Ramos (cell line): ENCODE results near the gene LRRC70.

Source experiments
- in situ Hi-C: fragments of 300-500 bp; cut with MboI; formaldehyde crosslinking; loops from one replicate; pipeline ENCODE4 v1.14.3; 2022; ENCODE audit warnings: low sequenced_read_pairs; ENCODE audit not compliant: unreplicated experiment

LRRC70 gene

DNA sequence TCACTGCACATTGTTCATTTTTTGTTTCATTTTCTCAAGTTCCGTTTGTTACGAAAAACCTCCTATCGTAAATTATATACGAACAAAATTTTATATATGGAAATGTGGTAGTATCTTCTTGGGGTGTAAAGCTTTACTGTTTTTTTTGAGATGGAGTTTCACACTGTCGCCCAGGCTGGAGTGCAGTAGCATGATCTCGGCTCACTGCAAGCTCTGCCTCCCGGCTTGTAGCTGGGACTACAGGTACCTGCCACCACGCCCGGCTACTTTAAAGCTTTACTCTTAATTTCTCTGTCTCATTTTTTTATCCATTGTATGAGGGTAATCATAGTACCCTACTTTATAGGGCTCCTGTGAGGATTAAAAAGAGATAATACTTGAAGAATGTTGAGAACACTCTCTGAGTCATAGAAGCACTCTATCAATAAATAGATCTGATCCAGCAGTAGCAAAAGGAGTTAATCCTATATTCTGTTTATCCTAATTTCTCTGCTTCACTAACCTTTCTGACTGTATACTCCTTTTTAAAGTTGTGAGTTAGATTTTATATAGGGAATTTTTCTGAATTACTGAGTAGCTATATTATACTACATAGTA lies 5.6 kb upstream of the LRRC70 start:
- in situ Hi-C loops = no loop called here

DNA sequence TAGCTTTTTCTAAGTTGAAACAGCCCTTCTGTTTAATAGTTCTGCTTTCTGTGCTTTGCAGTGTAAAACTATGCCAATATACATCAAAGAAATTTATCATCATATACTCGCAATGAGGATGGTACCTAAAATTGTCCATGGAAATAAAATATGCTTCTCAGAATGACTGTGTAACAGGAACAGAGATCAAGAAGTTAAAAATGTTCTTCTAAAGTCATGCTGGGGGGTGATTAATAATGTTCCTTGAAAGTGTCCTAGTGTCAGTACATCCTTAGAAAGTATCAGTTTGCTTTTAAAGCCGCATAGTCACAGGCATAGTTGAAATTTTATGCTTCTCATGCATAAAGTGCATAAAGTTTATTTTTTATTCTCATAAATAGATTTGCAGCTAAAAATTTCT lies 4.0 kb upstream of the LRRC70 start:
- in situ Hi-C loops = no loop called here

DNA sequence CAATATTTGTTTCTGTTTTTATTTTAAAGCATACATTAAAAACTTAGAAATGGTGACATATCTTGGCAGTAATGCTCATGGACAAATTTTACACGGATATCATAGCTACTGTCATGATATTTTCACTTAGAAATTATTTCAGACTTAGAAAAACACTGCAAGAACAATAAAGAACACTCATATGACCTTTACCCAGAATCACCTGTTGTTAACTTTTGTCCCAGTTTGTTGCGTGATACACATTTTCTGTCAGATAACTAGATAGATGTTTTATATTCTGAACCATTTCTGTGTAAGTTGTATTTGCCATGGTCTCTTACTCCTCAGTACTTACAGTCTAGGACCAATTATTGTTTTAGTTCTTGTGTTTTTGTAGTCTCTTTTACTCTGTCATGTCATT lies 3.6 kb upstream of the LRRC70 start:
- in situ Hi-C loops = no loop called here

DNA sequence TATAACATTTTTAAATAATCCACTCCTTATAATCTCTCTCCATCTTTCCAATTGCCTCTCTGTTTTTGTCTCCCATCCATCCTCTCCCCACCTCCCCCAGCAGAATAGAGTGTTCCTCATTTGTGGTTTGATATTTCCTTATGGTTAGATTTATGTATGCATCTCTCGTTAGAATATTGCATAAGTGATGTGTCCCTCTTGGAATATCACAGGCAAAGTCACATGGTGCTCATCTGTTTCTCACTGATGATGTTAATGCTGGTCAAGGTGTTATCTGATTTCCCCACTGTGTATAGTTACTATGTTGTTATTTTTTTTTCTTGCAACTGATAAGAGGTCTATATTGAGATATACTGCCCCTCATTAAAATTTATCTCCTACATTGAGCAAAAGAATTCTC lies 3.1 kb upstream of the LRRC70 start:
- in situ Hi-C loops = no loop called here

DNA sequence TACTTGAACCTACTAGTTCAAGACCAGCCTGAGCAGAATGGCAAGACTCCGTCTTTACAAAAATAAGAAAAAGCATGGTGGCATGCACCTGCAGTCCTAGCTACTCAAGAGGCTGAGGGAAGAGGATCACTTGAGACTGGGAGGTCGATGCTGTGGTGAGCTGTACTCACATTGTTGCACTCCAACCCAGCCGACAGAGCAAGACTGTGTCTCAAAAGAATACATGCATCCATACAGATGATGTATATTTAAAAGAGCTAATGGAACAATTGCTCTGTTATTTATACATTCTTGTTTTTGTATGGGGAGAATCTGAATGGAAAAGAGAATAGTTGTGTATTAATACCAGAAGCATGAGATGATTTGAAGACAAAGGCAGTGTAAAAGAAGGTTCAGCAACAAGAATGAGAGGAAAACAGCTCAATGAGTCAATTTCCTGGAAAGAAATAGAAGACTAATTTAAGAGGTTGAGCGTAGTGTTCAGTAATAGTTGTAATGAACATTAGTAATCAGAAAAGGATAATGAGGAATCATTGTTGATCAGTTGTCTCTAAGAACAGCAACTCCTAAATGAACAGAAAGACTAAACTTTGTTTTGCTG lies 1.9 kb upstream of the LRRC70 start:
- in situ Hi-C loops = no loop called here

DNA sequence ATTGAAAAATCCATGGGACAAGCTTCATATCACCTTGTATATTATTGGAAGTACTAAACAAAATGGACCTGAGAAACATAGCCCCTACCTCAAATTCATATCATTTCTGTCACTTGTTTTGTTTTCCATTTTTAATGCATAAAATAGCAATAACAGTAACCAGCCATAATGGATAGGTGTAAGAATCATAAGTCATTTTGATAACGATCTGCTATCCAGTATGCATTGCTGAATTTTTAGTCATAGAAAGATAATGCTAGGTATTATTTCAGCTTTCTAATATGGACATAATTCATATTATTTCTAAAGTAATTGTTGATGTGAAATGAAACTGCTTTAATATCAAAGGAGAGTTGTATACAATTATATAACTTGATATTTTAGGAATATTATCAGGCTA lies 1.1 kb upstream of the LRRC70 start:
- in situ Hi-C loops = no loop called here

DNA sequence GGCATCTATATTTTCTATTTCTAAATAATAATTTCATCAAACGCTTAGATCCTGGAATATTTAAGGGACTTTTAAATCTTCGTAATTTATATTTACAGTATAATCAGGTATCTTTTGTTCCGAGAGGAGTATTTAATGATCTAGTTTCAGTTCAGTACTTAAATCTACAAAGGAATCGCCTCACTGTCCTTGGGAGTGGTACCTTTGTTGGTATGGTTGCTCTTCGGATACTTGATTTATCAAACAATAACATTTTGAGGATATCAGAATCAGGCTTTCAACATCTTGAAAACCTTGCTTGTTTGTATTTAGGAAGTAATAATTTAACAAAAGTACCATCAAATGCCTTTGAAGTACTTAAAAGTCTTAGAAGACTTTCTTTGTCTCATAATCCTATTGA lies 1.1 kb downstream of the LRRC70 start:
- in situ Hi-C loops = no loop called here

DNA sequence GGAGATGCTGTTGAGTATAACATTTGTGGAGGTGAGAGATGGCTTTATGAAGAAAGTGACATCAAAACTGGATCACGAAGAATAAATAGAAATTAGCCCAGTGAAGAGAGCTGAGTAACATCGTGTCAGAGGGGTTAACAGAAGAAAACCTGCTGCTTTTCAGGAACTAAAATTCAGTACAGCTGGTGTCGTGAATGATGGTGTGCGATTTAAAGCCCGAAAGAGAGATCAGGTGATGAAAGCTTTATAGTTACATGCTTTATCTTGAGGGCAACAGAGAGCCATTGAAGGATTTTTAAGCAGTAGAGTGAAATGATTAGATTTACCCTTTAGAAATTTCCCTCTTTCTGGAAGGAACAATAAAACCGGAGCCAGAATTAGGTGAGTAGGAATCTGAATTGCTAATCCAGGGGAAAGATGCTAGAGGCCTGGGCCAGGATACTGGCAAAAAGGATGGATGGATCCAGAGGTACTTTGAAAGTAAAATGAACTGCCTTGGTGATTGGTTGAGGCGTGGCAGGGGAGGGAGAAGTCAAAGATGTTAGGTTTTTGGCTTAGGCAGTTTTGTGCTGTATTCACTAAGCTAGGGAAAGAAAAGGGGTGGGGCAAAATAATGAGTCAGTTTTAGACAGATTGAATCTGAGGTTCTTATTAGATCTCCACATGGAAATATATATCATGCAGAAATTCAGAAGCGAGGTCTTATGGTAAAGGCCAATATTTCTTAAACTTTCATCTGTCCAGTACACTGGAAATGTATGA lies 3.4 kb downstream of the LRRC70 start:
- in situ Hi-C loops = no loop called here

DNA sequence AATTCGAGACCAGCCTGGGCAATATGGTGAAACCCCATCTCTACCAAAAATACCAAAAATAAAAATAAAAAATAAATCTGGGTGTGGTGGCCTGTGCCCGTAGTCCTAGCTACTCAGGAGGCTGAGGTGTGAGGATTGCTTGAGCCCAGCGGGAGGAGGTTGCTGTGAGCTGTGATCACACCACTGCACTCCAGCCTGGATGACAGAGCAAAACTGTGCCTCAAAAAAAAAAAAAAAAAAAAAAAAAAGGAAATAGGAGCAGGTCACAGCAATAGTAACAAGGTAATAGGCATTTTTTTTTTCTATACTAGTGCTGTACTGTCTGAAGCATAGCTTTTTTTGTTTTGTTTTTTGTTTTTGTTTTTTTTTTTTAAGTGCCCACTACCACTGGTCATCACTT lies 5.8 kb downstream of the LRRC70 start:
- in situ Hi-C loops = no loop called here

DNA sequence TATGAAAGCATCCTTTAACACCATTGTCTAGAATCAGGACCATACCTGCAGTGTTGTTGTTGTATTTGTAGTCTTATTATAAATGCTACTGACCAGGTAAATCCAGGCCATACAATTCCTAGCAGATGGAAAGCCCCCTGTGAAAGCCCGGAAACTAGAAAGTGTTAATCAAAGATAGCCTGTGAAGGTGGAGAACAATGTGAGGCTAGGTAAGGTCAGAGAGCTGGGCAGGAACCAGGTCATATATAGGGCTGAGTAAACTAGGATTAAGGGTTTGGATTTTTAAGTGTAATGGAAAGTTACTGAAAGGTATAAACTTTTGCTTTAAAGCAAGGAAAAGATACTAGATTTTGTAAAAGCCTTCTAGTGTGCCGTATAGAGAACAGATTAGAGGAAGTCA lies 6.7 kb downstream of the LRRC70 start:
- in situ Hi-C loops = no loop called here

DNA sequence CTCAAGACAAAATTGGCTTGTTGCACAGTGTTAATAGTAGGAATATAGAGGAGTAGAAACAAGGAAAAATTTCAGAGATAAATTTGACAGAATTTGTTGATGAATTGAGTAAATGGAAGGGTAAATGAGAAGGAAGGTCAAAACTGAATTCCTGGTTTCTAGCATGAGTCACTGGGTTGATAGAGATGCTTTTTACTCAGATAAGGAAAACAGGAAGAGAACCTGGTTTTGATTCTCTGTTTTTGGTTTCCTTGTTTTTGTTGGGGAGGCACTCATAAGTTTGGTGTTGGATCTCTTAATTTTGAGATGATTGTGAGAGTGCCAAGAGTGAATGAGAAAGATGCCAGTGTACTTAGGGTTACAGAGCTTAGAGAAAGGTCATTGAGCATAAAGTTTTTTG lies 7.1 kb downstream of the LRRC70 start:
- in situ Hi-C loops = no loop called here

DNA sequence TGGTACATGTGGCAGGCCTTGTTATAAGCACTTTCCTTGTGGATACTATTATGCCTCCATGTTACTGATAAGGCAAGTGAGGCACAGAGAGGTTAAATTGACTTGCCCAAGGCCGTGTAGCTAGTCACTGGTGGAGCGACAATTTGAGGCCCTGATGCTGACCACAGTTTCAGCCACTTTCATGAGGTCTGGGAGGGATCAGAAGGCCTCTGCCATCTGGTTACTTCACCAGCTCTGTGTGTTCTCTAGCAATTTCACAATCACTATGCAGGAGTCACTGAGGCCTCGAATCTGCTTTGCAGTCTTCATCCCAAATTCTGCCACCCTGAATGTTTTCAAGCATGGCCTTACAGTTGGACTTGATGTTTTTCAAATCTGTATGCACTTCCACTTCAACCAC lies 9.1 kb downstream of the LRRC70 start:
- in situ Hi-C loops = no loop called here

DNA sequence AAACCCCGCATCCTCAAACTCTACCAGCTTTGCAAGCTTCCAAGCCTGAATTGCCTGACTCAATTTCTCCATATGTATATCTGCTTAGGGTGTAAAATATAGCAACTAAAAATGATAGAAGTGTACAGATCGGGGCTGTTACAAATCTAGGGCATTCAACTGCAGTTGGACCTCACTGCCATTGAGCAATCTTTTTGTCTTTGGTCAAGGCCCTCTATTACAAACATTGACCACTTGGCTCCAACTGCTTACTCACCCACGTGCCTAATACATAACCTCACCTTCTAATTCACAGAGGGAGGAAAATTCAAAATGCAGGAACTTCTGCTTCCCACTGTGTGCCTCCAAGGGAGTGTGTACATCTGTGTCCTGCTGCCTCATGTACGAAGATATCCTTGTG lies 10.0 kb downstream of the LRRC70 start:
- in situ Hi-C loops = no loop called here

DNA sequence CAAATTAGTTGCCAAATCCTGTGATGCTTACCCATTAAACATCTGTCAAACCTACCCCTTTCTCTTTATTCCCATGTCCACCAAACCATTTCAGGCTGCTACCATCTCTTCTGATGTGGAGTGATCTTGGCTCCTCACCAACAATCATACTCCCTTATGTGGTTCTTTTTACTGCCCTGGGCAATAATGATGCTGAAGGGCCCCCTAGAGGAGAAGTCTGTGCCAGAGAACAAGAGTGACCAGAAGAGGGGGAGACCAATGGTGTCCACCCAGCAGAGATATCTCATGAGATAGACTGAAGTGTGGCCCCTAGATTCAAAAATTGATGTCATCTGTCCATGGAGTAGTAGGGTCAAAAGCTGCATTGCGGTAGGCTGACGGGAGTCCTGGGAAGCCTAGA lies 10.9 kb downstream of the LRRC70 start:
- in situ Hi-C loops = no loop called here

DNA sequence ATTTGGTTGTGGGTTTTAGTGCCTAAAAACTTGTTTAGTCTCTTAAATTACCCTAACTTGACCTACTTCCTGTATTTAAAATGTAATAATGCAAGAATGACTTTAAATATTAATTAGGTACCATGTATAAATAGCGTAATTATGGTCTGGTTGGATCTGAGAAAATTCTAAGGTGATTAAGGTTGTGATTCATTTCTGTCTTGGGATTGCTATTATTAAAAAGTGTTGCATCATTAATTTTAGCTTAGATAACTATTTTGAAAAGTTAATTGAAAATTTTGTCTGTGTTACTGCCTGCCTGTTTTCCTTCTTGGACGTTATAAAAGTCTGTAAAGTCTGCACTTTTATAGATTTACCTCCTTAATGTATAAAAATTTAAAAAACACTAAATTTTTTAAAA lies 11.8 kb downstream of the LRRC70 start:
- in situ Hi-C loops = no loop called here

DNA sequence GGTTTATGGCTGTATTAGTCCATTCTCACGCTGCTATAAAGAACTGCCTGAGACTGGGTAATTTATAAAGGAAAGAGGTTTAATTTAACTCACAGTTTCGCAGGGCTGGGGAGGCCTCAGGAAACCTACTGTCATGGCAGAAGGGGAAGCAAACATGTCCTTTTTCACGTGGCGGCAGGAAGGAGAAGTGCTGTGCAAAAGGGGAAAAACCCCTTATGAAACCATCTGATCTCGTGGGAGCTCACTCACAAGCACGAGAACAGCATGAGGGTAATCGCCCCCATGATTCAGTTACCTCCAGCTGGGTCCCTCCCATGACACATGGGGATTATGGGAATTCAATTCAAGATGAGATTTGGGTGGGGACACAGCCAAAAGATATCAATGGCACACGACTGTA lies 13.9 kb downstream of the LRRC70 start:
- in situ Hi-C loops = no loop called here

DNA sequence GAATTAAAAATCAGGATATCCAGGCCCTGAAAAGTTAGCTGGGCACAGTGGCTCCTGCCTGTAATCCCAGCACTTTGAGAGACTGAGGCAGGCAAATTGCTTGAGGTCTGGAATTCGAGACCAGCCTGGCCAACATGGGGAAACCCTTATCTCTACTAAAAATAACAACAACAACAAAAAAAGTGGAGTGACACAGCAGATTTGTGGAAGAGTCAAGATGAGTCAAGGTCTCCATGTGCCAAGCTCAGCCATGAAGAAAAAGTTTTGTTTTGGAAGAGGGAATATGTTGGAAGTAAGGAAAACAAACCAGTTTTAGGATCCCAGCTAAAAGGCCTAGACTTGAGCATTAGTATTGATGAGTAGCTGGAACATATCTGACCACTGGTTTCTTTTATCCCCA lies 14.7 kb downstream of the LRRC70 start:
- in situ Hi-C loops = no loop called here

DNA sequence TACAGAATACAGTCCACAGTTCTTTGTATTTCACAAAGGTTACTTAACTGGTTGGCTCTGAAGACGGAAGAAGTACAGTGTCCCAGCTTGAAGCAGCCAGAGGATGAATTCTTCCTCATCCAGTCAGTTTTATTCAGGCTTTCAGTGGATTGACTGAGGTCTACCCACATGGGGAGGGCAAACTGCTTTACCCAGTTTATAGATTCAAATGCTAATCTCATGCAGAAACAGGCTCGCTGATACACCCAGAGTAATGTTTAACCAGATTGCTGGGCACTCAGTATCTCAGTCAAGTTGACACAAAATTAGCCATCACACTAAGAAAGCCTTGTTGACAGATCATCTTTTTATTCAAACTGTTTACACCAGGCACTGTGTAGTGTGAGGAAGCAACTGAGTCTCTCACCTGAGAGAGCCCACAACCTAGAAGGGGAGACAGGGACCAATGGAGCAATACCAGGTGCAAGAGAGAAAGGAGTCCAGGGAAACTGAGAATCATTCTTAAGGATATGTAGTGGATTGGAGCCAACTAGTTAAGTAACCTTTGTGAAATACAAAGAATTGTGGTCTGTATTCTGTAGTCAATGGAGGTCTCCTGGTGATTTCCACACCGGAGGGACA lies 15.9 kb downstream of the LRRC70 start:
- in situ Hi-C loops = no loop called here

DNA sequence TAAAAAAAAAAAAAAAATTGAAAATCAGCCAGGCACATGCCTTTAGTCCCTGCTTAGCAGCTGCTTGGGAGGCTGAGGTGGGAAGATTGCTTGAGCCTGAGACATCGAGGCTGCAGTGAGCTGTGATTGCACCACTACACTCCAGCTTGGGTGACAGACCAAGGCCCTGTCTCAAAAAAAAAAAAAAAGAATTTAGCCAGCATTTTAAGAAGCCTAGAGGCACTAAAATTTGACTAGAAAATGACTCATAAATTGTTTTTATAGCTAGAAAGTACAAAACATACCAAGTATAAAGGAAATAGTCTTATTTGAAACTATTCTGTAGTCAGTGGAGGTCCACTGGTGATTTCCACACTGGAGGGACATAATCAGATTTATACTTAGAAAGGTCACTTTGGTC lies 17.5 kb downstream of the LRRC70 start:
- in situ Hi-C loops = no loop called here

DNA sequence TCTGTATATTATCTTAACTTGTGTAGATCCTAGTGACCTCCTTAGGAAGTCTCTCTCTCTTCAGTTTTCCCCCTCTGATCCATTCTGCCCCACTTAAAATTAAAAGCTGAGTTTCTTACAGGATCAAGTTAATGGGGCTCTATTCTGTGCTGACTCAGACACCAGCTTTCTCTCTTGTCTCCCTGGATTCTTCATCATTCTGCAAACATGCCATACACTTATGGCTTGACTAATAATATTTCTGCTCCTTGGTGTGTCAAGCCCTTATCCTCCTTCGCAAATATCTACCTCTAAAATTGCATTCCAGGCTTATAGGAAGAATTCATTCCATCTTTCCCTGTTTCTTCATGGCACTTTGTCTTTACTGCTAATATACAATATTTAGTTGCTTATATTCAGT lies 18.1 kb downstream of the LRRC70 start:
- in situ Hi-C loops = no loop called here

DNA sequence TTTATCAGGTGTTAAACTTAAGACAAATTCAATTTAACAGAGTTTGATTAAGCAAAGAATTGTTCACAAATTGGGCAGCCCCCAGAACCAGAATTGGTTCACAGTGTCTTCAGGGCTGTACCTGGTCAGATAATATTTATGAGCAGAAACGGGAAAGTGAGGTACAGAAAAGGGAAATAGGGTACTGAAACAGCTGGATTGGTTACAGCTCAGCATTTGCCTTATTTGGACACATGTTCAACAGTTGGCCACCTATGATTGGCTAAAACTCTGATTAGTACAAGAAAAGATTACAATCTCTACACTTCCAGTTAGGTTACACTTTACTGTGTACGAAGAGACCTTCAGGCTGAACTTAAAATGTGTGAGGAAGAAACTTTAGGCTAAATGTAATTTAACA lies 18.7 kb downstream of the LRRC70 start:
- in situ Hi-C loops = no loop called here
